Erythroblast (primary cell): ENCODE measurements around the gene RHBDD3.

Source experiments
- DNase-seq, 2 experiments: peaks; one replicate each; lab custom pipeline; 2025; lab: John Stamatoyannopoulos, UW
- GATA1 ChIP-seq: IDR thresholded peaks from 2 replicates; pipeline ENCODE4 v1.6.1; 2011; ENCODE audit warnings: low read depth, mild to moderate bottlenecking, control low read depth, low read length, moderate library complexity
- POLR2A ChIP-seq: IDR thresholded peaks from 2 replicates; pipeline ENCODE4 v1.6.1; 2011; ENCODE audit warnings: mild to moderate bottlenecking, low read length

Gene RHBDD3

DNA sequence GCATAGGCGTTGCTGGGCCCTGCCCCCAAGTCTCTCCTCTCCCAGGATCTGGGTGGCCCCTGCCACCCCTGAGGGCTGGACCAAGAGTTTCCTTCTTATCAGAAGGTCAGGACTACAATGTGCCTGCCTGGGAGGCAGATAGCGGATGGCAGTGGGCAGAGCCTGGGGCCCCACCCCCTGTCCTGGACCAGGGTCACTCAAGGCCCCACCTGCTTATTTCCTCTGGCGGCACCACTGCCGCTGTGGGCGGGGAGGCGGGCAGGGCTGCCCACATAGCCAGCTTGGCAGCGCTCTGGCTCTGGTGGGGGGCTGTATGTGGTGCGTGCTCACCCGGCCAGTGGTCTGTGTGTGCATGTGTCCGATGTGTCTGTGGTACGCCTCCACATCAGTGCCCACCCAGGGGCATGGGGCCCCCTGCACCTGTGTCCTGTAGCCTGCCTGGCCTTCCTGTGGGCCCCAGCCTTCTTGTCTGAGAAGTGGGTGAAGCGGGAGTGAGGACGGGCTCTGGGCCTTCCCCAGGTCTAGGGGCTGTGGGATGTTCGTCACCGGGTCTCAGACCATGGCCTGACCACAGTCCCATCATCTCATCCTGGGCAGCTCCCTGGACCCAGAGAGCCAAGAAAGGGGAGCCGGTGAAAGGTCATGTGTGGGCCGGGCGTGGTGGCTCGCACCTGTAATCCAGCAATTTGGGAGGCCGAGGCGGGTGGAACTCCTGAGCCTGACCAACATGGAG, 41.7 kb upstream of the RHBDD3 start:
- TF ChIP-seq GATA1: peak; percentile 89
- peak; percentile 36 for TF ChIP-seq POLR2A
- peak; percentile 91 to 98 for DNase-seq

DNA sequence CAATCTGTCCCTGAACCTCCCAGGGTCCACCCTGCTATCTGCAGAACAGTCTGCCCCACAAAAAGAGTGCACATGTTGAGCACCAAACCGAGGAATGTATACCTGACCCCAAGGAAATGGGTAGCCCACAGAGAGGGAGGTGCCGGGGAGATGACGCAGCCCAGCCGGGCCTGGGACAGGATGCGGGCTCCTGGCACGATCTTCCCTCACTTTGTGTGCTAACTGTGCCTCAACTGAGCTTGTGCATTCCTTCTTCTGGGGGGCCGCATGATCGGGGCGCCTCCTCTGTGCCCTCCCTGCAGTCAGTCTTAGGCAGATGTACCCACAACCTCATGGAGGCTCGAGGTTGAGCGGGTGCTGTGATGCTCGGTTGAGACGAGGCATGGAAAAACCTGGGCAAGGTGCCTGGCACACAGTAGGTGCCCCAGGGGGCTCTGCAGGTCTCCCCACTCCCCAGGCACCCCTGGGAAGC, 41.0 kb upstream of the RHBDD3 start:
- peak; percentile 61 to 74 for DNase-seq
- TF ChIP-seq GATA1 (no peak), POLR2A (no peak)

DNA sequence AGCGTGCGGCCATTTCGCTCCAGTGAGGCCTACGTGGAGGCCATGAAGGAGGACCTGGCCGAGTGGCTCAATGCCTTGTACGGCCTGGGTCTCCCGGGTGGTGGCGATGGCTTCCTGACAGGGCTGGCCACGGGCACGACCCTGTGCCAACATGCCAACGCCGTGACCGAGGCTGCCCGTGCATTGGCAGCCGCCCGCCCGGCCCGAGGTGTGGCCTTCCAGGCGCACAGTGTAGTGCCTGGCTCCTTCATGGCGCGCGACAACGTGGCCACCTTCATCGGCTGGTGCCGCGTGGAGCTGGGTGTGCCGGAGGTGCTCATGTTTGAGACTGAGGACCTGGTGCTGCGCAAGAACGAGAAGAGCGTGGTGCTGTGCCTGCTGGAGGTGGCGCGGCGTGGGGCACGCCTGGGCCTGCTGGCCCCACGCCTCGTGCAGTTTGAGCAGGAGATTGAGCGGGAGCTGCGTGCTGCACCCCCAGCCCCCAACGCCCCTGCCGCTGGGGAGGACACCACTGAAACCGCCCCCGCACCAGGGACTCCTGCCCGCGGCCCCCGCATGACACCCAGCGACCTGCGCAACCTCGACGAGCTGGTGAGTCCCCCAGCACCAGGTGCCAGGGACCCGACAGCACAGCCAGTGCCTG, 40.5 kb upstream of the RHBDD3 start:
- DNase-seq: peak in 1 of 2 experiments; percentile 53
- TF ChIP-seq POLR2A (no peak), GATA1 (no peak)

GRCh38 chr22:29307596-29308147, 39.9 kb upstream of the RHBDD3 start:
- DNase-seq: peak; percentile 68 to 70
- TF ChIP-seq GATA1 (no peak), POLR2A (no peak)

DNA sequence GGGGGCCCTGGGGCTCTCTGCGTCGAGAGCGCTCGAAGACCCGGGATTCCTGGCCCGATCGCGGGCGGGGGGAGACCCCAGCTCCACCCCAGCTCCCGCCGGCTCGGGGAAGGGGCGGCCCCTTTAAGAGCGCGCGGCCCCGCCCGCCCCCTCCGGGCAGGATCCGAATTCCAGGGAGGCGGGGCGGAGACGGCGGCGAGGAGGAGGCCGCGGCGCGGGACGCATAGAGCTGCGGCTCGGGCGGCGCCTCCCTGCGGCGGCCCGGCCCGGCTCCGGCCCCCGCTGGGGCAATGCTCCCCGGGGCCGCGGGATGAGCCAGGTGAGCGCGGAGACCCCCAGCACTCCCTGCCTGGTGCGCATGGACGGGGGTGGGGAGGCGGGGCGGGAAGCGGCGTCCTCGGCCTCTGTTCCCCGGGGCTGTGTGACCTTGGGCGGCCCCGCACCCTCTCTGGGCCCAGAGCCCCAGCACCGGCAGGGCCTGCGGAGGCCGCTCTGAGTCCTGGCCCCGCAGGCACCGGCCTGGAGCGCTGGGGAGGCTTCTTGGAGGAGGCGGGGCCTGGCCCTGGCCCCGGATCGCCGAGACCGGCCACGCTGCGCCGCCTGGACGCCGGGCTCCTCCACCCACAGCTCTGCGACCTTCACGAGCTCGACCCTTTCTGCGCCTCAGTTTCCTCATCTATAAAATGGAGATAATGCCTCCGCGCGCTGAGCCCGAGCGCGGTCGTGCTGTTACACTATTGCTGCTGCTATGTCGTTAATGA, 39.2 kb upstream of the RHBDD3 start:
- DNase-seq: peak; percentile 79 to 85
- TF ChIP-seq GATA1 (no peak), POLR2A (peak; percentile 19)

DNA sequence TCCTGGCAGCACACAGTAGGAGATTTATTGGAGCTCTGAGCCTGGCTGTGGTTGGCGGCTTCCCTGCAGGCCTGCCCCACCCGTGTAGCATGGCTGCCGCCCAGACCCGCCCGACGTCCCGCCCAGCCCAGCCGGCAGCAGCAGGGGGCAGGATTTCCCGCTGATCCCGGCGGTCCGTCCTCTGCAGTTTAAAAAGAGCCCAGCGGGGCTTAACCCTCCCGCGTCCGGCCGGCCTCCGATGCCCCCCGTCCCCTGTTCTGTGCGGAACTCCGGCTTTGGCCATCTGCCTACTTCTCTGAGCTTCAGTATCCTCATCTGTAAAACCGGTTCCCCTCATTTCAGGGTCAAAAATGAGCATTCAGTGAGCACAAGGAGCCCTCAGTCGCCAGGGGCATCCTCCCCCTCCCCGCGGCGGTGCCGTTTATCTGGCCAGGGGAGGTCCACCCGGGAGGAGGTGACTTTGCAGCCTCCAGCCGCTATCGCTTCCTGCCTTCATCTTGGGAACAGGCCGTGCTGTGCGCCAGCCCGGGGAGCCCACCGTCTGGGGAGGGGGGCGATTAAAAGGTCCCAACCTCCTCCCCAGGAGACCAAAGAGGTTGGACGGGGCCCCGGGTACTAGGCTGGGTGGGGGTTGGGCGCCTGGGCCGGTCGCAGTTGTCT, 38.5 kb upstream of the RHBDD3 start, which contains the start of gene GAS2L1:
Gene GAS2L1, plus strand, starts transcription at position 476 of the 660 bp plus-strand sequence. CDS start 1,456 bp downstream, outside the sequence.
- peak; percentile 87 to 89 for DNase-seq
- TF ChIP-seq POLR2A (peak; percentile 53), GATA1 (no peak)

DNA sequence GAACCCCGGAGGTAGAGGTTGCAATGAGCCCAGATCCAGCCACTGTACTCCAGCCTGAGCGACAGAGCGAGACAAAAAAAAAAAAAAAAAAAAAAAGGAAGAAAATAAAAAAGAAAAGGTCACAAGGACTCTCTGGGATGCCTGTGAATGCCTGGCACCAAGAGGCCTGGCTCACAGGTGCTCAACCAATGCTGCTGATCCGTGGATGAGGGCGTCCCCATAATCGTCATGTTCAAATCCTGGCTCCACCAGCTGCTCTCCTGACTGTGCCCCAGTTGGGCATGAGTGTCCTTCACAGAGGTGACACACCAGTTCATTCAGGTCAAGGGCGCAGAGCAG, 38.0 kb upstream of the RHBDD3 start:
- no peak for DNase-seq
- TF ChIP-seq GATA1: no peak
- TF ChIP-seq POLR2A: no peak

GRCh38 chr22:29302681-29303465, 35.1 kb upstream of the RHBDD3 start:
- no peak for DNase-seq
- TF ChIP-seq GATA1: no peak
- TF ChIP-seq POLR2A: no peak

GRCh38 chr22:29302402-29302680, 34.6 kb upstream of the RHBDD3 start:
- TF ChIP-seq GATA1 (no peak), POLR2A (no peak)
- no peak for DNase-seq

GRCh38 chr22:29301716-29302401, 34.1 kb upstream of the RHBDD3 start:
- TF ChIP-seq POLR2A (no peak), GATA1 (no peak)

DNA sequence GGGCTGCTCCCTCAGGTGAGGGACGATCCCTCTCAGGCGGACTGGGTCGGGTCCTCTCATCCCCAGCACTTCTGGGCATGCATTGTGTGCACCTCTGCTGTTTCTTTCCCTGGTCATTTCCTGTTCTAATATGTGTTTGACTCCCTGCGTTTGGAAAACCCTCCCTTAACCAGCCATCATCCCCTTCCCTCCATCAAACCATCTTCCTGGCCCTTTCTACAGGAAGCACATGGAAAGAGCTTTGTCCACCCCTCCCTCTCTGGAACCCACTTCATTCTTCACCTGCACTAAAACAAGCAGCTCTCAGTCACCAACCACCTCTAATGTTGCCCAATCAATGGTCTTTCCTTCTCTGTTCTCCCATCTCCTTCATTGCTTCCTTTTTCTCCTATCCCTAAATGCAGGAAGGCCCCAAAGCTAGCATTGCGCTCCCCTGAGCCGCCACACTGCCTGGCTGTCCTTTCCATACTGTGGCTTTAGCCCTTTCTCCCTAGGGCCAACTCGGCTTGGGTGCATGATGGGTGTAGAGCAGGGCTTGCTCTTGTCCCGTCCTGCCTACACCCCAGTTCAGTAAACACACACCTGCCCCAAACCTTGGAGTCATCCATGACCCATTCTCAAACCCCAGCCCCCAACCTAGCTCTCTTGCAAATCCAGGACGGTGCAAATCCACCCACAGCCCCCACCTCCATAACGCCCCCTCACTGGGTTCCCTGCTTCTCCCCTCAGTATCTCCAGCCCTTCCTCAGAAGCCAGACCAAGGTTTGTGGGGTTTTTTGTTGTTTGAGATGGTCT, 33.2 kb upstream of the RHBDD3 start:
- no peak for DNase-seq
- TF ChIP-seq GATA1: no peak
- no peak for TF ChIP-seq POLR2A

More at GRCh38 chr22:29301716-29302401, 34.1 kb upstream of the RHBDD3 start:
- peak in 1 of 2 experiments; percentile 37 for DNase-seq
